CD4-positive, alpha-beta T cell treated with Interleukin-12 subunit alpha and Interleukin-12 subunit beta, for 1 hour (primary cell): ENCODE data around the gene BCKDHA.
"Not testable (repeated sequence)": the region's sequence is repeated elsewhere in the genome, so short reads cannot be mapped to it uniquely, and the experiment has no call there.

ENCODE experiments used
- DNase-seq: peaks from one replicate; pipeline ENCODE4 v3.0.0-alpha.2; 2020

BCKDHA gene

GRCh38 chr19:41427647-41428480, 30.2 kb downstream of the BCKDHA start:
- peak; percentile 69 for DNase-seq

DNA sequence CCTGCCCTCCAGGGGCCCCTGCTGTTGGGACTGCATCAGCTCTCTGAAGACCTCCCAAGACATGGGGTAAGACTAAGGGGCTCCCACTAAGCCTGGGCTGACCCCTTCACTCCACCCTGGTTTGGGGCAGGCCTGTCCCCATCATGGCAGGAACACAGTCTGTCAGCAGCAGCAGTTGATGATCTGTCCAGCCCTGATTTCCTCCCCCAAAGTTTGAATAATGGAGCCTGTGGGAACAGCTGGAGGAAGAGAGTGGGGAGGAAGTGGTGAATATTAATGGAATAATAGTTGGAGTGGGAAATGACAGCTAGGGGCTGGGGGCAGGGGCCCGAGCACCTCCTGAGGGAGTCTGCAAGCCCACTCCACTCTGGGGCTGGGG, 30.9 kb downstream of the BCKDHA start:
- DNase-seq, result no peak

DNA sequence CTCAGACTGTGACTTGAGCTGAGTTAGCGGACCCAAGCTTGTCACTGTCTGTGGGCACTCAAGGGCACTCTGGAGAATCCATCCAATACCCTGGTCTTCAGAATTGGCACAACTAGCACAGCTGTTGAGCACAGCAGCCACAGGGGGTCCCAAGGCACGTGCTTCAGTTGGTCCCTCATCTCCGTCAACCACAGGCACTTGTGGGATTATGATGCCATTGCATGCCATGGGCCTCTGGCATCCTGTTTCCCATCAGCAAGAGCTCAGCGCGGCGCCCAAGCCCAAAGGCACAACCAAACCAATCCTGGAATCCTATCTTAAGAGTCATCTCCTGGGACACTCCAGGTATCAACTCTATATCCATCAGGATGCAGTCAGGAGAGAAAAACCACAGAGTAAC, 33.3 kb downstream of the BCKDHA start:
- no peak for DNase-seq

DNA sequence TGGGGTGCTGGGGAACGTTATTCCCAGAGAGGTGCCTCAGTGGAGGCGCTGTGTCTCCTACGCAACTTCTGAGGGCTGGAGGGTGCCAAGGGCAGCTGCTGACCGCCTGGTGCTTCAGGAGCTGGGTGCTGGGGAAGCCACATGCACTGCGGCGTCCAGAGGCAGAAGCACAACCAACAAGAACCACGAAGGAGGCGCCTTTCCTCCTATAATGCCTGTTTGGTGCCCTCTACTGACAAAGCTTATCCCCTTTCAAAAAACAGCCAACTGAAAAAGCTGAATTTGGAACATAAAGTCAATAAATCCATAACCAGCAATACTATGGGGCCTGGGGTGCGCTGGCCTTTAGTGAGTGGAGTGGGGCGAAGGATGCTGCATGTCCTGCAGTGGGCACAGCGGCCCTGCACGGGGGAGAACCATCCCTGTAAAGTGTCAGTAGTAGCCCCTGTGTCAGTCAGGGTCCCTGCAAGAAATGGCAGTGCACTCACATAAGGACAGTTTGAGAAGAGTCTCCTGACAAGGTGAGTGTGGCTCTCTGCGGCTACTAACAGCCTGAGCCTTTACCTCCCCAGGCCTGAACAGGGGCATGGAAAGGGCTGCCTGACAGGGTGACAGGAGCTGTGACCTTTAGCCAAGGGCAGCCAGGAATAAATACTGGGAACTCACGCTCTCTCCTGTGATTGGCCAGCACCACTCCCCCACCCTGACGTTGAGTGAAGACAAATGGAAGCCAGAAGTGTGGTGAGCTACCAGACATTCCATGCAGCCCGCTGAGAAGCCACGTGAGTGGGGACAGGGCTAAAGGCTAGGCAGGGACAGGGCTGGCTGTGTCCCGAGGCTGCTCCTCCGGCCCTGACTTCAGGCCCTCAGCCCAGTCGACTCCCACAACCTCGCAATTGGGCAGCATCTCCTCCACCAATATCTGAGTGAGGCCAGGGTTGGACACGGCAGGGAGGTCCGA, 34.1 kb downstream of the BCKDHA start:
- DNase-seq, result peak; percentile 39

GRCh38 chr19:41433171-41433570, 35.6 kb downstream of the BCKDHA start:
- DNase-seq, result no peak

DNA sequence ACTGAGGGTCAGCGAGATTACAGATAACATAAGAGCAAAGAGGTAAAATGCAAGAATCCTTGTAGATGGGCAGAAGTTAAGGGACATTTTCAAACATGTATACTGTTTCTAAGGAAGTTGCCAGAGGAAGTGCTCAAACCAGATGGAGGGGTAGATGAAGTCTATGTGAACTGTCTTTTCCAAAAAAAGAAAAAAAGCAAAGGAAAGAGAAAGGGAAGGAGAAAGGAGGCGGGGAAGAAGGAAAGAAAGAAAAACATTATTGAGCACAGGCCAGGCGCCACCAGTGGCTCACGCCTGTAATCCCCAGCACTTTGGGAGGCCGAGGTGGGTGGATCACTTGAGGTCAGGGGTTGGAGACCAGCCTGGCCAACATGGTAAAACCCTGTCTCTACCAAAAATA, 36.8 kb downstream of the BCKDHA start:
- DNase-seq, result no peak

DNA sequence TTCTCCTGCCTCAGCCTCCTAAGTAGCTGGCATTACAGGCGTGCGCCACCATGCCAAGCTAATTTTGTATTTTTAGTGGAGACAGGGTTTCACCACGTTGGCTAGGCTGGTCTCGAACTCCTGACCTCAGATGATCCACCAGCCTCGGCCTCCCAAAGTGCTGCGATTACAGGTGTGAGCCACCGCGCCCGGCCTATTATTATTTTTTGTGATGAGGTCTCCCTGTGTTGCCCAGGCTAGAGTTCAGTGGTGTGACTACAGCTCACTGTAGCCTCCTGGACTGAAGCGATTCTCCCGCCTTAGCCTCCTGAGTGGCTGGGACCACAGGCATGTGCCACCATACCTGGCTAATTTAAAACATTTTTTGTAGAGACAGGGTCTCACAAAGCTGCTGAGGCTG, 37.8 kb downstream of the BCKDHA start:
- not testable (repeated sequence) for DNase-seq

DNA sequence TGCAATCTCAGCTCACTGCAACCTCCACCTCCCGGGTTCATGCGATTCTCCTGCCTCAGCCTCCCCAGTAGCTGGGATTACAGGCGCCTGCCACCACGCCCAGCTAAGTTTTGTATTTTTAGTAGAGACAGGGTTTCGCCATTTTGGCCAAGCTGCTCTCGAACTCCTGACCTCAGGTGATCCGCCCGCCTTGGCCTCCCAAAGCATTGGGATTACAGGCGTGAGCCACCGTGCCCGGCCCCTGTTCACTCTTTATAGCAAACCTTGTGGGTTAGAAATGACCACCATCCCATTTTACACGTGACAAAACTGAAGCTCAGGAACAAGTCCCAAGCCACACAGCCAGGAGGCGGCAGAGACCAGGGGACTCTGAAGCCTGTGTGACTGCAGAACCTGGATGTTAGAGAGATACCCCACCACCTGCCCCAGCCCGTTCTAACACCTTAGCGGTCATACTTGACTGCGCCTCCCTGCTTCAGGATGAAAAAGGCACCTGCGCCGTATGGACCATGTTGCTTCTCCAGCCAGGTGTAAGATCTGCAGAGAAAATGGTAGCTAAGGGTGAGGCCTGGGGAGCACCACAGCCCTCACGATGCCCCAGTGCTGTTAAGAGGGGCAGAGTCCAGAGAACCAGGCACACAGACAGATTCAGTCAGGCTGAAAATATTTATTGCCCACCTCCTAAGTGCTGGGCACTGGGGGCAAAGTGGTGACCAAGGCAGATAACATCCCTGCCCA, 38.5 kb downstream of the BCKDHA start:
- no peak for DNase-seq

GRCh38 chr19:41436674-41436951, 39.0 kb downstream of the BCKDHA start:
- DNase-seq, result no peak

DNA sequence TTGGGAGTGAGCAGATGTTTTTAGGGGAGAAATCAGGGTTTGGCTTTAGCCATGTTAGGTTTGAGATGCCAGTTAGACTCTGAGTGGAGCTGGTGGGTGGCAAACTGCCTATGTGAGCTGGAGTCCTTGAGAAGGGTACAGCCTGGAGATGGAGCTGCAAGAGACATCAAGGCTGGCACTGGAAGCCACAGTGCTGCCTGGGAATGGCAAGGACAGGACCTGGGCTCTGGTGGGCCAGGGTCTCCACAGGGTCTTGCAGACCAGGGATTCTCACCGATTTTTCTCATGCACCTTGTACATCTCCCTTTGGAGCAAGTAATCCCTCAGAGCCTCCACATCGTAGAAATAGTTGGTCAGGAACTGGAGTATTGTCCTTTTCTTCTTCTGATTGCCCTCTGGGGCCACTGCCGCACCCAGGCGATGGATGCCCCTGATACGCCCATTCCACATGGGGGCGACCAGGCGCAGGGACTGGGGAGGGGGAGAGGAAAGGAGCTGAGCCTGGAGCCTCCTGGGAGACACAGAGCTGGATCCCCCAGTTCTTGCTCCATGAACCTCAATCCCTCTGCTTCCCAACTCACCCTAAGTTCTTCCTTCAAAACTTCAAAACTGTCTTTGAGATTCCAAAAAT, 40.4 kb downstream of the BCKDHA start:
- no peak for DNase-seq

DNA sequence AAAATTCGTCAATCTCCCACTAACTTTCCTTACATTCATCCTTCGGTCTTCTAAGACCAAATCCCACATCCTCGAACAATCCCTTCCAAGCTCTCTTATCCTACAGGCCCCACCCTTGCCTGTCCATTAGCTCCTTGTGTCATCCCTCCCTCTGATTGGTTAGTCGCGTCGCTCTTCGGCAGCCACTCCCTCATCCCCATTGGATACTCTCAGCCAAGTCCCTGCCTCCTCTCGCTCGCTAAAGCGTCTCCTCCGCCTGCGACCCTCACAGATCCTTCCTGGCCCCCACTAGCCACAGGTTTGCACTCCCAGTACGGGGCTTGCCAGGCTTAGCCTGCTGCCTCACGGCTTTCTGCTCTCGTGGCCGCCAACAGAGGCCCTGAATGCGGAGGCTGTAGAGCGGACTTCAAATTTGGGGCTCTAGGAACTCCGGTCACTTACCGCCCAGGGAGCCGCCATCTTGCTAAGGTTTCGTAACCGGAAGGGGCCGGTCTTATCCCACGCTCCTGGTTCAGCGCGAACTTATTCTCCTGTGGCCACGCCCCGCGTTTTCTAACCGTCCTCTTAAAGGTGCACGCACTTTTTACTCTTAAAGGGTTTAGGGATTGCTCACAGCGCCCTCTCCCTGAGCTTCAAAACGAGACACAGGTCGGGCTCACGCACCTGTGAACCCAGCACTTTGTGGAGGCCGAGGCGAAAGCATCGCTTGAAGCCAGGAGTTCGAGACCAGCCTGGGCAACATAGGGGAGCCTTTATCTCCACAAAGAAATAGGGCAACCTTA, 42.0 kb downstream of the BCKDHA start, which contains the start of gene DMAC2:
Gene DMAC2 (minus strand): TSS at position 472 of the 782 bp plus-strand sequence. CDS start 13 bp downstream, at position 459.
- peak; percentile 94 for DNase-seq

DNA sequence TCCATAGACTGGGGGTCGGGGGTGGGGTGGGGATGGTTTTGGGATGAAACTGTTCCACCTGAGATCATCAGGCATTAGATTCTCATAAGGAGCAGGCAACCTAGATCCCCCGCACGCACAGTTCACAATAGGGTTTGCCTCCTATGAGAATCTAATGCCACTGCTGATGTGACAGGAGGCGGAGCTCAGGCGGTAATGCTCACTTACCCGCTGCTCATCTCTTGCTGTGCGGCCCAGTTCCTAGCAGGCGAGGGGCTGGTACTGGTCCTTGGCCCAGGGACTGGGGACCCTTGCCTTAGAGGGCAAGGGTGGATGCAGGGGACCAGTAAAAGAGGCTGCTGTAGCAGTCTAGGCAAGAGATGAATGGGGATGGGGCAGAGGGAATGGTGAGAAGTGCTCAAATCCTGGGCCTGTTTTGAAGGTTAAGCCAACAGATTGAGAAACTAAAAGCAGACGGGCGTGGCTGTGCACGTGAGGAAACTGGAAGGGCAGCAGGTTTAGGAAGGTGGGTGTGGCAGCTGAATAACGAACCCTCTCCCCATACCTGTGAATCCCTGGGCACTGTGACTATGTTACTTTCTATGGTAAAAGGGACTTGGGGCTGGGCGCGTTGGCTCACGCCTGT, 43.8 kb downstream of the BCKDHA start:
- DNase-seq, result no peak

DNA sequence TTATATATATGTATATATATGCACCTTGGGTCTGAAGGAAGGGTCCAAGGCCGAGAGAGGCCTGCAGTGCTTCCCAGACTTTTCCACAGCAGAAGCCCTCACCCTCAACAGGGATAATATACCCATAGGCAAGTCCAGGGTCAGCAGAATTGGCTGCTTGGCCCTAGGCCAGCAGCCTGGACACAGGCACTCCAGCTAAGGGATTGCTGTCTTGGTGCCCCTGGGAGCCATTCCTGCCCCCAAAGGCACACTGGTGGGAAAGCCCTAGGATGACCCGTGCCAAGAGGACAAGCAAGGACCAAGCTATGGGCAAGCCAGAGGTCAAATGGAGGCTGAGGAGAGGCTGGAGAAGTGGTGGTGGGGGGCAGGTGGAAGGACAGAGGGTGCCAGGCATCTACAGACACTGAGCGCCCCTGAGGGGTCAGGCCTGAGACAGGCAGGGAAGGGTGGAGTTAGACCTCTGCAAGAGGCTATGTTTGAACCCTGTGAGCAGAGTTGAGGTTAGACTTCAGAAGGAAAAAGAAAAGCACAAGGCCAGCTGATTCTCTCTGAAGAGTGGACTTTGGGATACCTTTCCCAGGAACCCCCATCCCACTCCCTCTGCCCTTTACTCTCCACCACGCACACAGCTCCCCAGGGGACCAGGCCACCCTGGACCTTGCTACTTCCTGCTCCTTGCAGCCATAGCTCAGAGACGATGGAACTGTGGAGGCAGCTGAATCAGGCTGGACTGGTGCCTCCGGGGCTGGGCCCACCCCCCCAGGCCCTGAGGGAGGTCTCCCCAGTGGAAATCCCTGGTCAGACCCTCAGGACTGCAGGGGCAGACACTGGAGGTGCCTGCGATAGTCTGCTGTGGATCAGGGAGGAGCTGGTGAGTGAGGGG, 45.1 kb downstream of the BCKDHA start, which contains the start of gene ERICH4:
Gene ERICH4 (plus strand): TSS at position 684 of the 883 bp plus-strand sequence. CDS start 14 bp downstream, at position 698.
- no peak for DNase-seq

GRCh38 chr19:41443813-41444455, 46.3 kb downstream of the BCKDHA start:
- DNase-seq, result no peak

- no peak for DNase-seq
Measured at GRCh38 chr19:41445575-41445974, 48.0 kb downstream of the BCKDHA start.

DNA sequence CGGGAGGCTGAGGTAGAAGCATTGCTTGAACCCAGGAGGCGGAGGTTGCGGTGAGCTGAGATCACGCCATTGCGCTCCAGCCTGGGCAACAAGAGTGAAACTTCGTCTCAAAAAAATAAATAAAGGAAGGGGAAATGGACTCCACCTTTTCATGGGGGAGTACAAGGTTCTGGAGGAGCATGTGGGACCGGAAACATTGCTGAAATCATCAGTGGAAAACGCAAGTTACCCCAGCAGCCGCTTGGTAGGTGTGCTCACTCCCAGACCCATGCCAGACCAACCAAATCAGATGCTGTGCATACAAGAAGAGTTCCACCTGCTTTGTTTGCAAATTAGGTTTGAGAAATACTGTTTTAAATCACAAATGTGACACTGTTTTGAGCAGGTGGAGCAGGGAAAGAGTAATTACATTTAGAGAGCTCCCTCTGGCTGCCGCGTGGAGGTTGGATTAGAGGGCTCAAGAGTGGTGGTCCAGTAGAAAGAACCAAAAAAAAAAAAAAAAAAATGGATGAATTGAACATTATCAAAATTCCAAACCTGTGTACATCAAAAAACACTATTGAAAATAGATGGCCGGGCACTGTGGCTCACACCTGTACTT, 50.2 kb downstream of the BCKDHA start:
- DNase-seq, result no peak

DNA sequence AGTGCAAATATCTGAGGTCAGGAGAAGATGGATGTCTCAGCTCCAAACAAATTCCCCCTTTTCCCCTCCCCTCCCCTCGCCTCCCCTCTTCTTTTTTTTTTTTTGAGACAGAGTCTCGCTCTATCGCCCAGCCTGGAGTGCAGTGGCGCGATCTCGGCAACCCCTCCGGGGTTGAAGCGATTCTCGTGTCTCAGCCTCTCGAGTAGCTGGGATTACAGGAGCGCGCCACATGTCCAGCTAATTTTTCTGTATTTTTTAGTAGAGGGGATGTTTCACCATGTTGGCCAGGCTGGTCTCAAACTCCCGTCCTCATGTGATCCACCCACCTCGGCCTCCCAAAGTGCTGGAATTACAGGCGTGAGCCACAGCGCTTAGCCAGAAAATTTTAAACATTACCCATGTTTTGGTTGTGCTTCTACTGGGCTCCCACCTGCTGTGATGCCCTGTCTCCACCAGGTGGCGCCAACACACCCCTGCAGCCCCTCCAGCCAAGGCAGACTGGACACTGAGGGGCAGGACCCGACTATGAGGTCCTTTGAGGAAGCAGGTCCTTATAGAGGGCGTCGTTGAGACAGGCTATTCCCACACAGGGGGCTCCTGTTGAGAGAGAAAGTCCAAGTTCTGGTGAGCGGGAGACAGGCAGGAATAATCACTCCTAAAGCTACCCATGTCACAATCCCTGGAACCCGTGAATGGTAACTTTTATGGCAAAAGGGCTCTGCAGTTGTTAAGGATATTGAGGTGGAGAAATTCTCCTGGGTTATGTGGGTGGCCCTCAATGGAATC, 51.7 kb downstream of the BCKDHA start:
- DNase-seq, result peak; percentile 75

DNA sequence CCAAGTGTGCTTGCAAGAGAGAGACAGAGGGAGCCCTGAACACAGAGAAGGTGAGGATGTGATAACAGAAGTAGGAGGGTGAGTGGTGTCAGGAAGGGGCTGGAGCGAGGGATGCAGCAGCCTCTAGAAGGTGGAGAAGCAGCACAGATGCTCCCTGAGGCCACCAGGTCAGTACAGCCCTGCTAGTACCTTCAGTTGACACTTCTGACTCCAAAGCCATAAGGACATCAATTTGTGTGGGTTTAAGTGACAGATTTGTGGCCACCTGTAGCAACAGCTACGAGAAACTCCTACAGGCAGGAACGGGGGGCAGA, 52.2 kb downstream of the BCKDHA start:
- no peak for DNase-seq
